ENCODE measurements around the gene COQ10A. TPM values are rescaled to one million over a fixed set of nuclear protein-coding genes. Genes with fewer than 3 reads are reported as not detected.

Gene COQ10A
- total and polyA plus RNA-seq, 9 of the 15 experiments (the other 6 are each of a cell fraction or from before 2014, with no cell fraction given): 3.1 to 26.4 (median 12.7) TPM

DNA sequence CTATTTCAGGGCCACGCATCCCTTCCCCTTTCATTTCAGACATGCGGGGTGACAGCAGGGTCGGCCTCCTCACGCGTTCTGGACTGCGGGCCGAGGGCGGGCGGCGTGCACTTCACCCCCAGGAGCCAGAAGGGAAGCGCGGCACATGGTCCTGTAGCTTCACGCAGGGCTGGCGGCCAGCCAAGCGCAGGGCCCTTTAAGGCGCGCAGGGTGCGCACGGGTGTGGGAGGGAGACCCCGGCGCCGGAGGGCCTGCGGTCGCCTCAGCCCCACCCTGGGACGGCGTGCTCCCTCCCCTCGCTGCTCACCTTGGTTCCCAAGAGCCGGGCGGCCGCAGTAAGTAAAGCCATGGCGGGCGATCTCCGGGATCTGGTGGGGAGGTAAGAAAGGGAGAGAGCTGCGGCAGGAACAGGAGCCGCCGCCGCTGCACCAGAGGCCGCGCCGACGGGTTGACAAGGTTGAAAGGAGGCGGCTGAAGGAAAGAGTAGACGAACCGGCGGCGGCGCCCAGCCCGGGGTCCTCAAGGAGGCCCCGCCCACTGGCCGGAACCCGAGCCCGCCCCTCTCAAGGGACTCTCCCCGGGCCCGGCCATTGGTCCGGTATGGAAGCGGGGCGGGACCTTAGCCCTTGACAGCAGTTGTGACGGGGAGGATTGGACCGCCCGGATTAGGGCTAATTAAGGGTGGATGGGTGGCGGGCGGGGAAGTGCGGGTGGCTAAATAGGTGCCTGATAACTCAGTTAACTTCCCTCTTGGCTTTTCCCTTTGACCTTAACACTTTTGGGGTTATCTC, 33.3 kb downstream of the COQ10A start, which contains the start of gene CS (continued):
- TF ChIP-seq, protein P1, sequence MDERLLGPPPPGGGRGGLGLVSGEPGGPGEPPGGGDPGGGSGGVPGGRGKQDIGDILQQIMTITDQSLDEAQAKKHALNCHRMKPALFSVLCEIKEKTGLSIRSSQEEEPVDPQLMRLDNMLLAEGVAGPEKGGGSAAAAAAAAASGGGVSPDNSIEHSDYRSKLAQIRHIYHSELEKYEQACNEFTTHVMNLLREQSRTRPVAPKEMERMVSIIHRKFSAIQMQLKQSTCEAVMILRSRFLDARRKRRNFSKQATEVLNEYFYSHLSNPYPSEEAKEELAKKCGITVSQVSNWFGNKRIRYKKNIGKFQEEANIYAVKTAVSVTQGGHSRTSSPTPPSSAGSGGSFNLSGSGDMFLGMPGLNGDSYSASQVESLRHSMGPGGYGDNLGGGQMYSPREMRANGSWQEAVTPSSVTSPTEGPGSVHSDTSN (CRISPR knock-in tag; IDR thresholded peaks at IDR 0.05; ENCODE audit: low read depth): no peak
- TF ChIP-seq, protein P1 (tag; conservative IDR thresholded peaks at IDR 0.05; ENCODE audit: low read depth): peak; percentile 92
- no peak for TF ChIP-seq ZNF780A (CRISPR knock-in tag; IDR thresholded peaks at IDR 0.05)
- TF ChIP-seq, protein P2, sequence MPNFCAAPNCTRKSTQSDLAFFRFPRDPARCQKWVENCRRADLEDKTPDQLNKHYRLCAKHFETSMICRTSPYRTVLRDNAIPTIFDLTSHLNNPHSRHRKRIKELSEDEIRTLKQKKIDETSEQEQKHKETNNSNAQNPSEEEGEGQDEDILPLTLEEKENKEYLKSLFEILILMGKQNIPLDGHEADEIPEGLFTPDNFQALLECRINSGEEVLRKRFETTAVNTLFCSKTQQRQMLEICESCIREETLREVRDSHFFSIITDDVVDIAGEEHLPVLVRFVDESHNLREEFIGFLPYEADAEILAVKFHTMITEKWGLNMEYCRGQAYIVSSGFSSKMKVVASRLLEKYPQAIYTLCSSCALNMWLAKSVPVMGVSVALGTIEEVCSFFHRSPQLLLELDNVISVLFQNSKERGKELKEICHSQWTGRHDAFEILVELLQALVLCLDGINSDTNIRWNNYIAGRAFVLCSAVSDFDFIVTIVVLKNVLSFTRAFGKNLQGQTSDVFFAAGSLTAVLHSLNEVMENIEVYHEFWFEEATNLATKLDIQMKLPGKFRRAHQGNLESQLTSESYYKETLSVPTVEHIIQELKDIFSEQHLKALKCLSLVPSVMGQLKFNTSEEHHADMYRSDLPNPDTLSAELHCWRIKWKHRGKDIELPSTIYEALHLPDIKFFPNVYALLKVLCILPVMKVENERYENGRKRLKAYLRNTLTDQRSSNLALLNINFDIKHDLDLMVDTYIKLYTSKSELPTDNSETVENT (CRISPR knock-in tag; IDR thresholded peaks at IDR 0.05): no peak; the same call in 1 of the 2 replicates
- no peak for TF ChIP-seq TFAM (CRISPR knock-in tag; conservative IDR thresholded peaks at IDR 0.05)
- peak; percentile 82 for TF ChIP-seq CXXC5 (CRISPR knock-in tag; IDR thresholded peaks at IDR 0.05)
- TF ChIP-seq ZNF134 (CRISPR knock-in tag; conservative IDR thresholded peaks at IDR 0.05): no peak
- TF ChIP-seq HNRNPUL1 (IDR thresholded peaks at IDR 0.05; ENCODE audit: low read length): no peak
- TF ChIP-seq, protein P3, sequence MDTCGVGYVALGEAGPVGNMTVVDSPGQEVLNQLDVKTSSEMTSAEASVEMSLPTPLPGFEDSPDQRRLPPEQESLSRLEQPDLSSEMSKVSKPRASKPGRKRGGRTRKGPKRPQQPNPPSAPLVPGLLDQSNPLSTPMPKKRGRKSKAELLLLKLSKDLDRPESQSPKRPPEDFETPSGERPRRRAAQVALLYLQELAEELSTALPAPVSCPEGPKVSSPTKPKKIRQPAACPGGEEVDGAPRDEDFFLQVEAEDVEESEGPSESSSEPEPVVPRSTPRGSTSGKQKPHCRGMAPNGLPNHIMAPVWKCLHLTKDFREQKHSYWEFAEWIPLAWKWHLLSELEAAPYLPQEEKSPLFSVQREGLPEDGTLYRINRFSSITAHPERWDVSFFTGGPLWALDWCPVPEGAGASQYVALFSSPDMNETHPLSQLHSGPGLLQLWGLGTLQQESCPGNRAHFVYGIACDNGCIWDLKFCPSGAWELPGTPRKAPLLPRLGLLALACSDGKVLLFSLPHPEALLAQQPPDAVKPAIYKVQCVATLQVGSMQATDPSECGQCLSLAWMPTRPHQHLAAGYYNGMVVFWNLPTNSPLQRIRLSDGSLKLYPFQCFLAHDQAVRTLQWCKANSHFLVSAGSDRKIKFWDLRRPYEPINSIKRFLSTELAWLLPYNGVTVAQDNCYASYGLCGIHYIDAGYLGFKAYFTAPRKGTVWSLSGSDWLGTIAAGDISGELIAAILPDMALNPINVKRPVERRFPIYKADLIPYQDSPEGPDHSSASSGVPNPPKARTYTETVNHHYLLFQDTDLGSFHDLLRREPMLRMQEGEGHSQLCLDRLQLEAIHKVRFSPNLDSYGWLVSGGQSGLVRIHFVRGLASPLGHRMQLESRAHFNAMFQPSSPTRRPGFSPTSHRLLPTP (IDR thresholded peaks at IDR 0.05; ENCODE audit: borderline replicate concordance, extremely low read depth, insufficient read length): no peak
- no peak for TF ChIP-seq SRSF3 (IDR thresholded peaks at IDR 0.05; ENCODE audit: insufficient read depth, low read length)
- TF ChIP-seq ZNF3 (CRISPR knock-in tag; IDR thresholded peaks at IDR 0.05): no peak
- TF ChIP-seq ZNF384 (IDR thresholded peaks at IDR 0.05; ENCODE audit: low read depth, low read length): 0 out of 2 replicates have a peak, but pooled peaks have one; percentile 16

All from K562 (cell line).